Glutamatergic neuron (in vitro differentiated cells): ENCODE measurements around the gene PDE8B. TPM values are rescaled to one million over a fixed set of nuclear protein-coding genes. Genes with fewer than 3 reads are reported as not detected.

ENCODE experiments used
- DNase-seq: peaks from one replicate; pipeline ENCODE4 v3.0.0; 2022
- H3K27ac Mint-ChIP-seq: one replicate; pipeline ENCODE4 v1.8.0; 2020; ENCODE audit warnings: mild to moderate bottlenecking, mixed read lengths, inconsistent platforms; ENCODE audit not compliant: unreplicated experiment
- H3K27me3 Mint-ChIP-seq: one replicate; pipeline ENCODE4 v1.8.0; 2020; ENCODE audit warnings: mild to moderate bottlenecking, moderate library complexity, mixed read lengths, inconsistent platforms; ENCODE audit not compliant: unreplicated experiment
- H3K36me3 Mint-ChIP-seq: one replicate; pipeline ENCODE4 v1.8.0; 2020; ENCODE audit warnings: mild to moderate bottlenecking, mixed read lengths, inconsistent platforms; ENCODE audit not compliant: unreplicated experiment
- H3K4me1 Mint-ChIP-seq: one replicate; pipeline ENCODE4 v1.8.0; 2020; ENCODE audit warnings: mild to moderate bottlenecking, low read depth, mixed read lengths, inconsistent platforms; ENCODE audit not compliant: unreplicated experiment
- H3K4me3 Mint-ChIP-seq: one replicate; pipeline ENCODE4 v1.8.0; 2020; ENCODE audit warnings: mild to moderate bottlenecking, mixed read lengths, inconsistent platforms; ENCODE audit not compliant: unreplicated experiment
- H3K9me3 Mint-ChIP-seq: one replicate; pipeline ENCODE4 v1.8.0; 2020; ENCODE audit warnings: mild to moderate bottlenecking, moderate library complexity, mixed read lengths, inconsistent platforms; ENCODE audit not compliant: unreplicated experiment
- total RNA-seq: library from RNA; stranded (reverse); fragmentation: NEBNext Ultra II Directional; extraction: Animal tissue kit (Norgen Biotek cat#: 25700); gene quantifications from one replicate; pipeline ENCODE4 v1.2.1, GENCODE V29; 2021; ENCODE audit not compliant: unreplicated experiment
- TF ChIP-seq, protein P1 (sequence below): fragments of 200-600 bp; sonication (generic); IDR thresholded peaks from one replicate; pipeline ENCODE4 v1.5.0; 2021; ENCODE audit not compliant: partially characterized antibody, unreplicated experiment

The PDE8B gene
- total RNA-seq, 1 donor from 2014 or later = 1.1 TPM

DNA sequence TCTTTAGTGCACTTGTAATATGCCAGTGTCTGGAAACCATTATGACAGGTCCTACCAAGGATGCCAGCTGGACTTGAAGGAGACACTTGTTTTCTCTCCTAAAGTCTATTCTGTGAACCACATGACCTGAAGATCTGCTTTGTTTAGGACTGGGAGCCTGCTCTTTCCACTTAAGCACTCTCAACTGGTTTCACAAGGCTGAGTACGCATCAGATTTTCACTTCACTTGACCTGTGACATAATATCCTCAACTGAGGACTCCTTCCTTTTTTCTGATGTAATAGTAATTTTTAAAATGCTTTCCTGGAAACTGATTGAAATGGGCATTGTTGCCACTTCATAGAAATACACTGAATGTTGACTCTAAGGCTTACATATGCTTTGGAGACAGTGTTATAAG lies 52.2 kb downstream of the PDE8B start:
- DNase-seq = no peak
- no peaks in the 10 kb centered on the region for H3K27me3 Mint-ChIP-seq
- H3K9me3 Mint-ChIP-seq = no peaks in the 10 kb centered on the region
- TF ChIP-seq, protein P1, sequence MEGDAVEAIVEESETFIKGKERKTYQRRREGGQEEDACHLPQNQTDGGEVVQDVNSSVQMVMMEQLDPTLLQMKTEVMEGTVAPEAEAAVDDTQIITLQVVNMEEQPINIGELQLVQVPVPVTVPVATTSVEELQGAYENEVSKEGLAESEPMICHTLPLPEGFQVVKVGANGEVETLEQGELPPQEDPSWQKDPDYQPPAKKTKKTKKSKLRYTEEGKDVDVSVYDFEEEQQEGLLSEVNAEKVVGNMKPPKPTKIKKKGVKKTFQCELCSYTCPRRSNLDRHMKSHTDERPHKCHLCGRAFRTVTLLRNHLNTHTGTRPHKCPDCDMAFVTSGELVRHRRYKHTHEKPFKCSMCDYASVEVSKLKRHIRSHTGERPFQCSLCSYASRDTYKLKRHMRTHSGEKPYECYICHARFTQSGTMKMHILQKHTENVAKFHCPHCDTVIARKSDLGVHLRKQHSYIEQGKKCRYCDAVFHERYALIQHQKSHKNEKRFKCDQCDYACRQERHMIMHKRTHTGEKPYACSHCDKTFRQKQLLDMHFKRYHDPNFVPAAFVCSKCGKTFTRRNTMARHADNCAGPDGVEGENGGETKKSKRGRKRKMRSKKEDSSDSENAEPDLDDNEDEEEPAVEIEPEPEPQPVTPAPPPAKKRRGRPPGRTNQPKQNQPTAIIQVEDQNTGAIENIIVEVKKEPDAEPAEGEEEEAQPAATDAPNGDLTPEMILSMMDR = no peak
- no peak overlapping the region for H3K4me3 Mint-ChIP-seq
- peaks cover 4% of the 10 kb centered on the region for H3K4me1 Mint-ChIP-seq
- no peaks in the 10 kb centered on the region for H3K36me3 Mint-ChIP-seq
- H3K27ac Mint-ChIP-seq = no peak overlapping the region

DNA sequence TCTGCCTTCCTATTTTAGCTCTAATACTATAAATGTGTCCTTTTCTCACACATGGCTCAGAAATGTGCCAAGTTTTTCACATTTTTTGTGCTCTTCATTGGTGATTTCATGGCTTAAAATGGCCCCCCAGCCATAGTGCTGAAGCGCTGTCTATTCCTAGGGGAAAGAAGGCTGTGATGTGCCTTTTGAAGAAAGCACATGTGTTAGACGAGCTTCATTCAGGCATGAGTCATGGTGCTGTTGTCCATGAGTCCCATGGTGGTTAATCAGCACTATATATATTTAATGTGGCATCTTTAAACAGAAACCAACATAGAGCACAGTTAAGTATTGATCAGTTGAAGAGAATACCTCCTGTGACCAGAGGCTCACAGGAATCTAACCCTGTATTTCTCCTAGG lies 55.8 kb downstream of the PDE8B start:
- DNase-seq = no peak
- Mint-ChIP-seq H3K36me3 (peaks cover 11% of the 10 kb centered on the region), H3K27ac (peak overlapping the region; percentile 78)

DNA sequence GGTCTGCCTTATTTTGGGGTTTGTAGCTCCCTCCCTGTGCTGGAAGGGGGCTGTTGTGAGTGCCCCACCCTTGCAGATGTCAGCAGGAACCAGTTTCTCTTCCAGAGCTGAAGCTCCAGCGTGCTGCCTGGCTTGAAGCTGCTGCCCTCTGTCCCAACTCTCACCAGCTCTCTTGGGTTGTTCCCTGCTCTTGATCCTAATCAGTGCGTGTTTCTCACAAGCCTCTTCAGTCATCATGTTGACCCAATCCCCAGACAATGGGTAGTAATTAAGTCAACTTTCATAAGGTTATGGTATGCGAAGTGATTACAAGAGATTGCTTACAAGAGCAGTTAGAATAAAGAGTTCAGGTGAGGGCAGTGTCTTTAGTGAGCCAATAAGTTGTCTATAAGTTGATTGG lies 57.0 kb downstream of the PDE8B start:
- no peak overlapping the region for H3K27ac Mint-ChIP-seq
- H3K27me3 Mint-ChIP-seq = peaks cover 2% of the 10 kb centered on the region
- TF ChIP-seq, protein P1 = no peak
- DNase-seq = no peak
- H3K4me1 Mint-ChIP-seq = peaks cover 4% of the 10 kb centered on the region
- no peaks in the 10 kb centered on the region for H3K9me3 Mint-ChIP-seq
- H3K36me3 Mint-ChIP-seq = peaks cover 11% of the 10 kb centered on the region
- H3K4me3 Mint-ChIP-seq = no peak overlapping the region

More for the DNA sequence above, 55.8 kb downstream of the PDE8B start:
- H3K4me3 Mint-ChIP-seq = no peak overlapping the region
- peaks cover 4% of the 10 kb centered on the region for H3K4me1 Mint-ChIP-seq
- TF ChIP-seq, protein P1 = no peak
- no peaks in the 10 kb centered on the region for H3K9me3 Mint-ChIP-seq
- peaks cover 2% of the 10 kb centered on the region for H3K27me3 Mint-ChIP-seq

DNA sequence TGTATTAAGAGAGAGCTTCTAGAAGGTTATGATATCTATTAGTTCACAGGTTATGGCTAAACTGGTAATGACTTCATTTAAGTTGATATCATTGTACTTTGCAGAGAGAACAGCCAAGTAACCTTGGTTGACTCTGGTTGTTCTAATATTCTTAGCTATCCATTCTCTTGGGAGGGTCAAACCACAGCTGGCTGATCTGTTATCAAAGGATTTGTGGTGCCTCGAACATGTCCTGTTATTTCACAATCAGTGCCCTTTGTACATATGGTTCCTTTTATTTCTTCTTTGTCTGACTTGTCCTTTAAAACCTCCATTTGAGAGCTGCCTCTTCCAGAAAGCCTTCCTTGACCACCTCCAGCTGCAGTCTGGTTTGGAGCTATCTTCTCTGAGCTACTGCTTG lies 61.7 kb downstream of the PDE8B start:
- no peaks in the 10 kb centered on the region for H3K9me3 Mint-ChIP-seq
- no peak for DNase-seq
- TF ChIP-seq, protein P1 = no peak
- H3K4me3 Mint-ChIP-seq = no peak overlapping the region
- no peak overlapping the region for H3K27ac Mint-ChIP-seq
- peaks cover 4% of the 10 kb centered on the region for H3K27me3 Mint-ChIP-seq
- no peaks in the 10 kb centered on the region for H3K4me1 Mint-ChIP-seq
- peaks cover 11% of the 10 kb centered on the region for H3K36me3 Mint-ChIP-seq

DNA sequence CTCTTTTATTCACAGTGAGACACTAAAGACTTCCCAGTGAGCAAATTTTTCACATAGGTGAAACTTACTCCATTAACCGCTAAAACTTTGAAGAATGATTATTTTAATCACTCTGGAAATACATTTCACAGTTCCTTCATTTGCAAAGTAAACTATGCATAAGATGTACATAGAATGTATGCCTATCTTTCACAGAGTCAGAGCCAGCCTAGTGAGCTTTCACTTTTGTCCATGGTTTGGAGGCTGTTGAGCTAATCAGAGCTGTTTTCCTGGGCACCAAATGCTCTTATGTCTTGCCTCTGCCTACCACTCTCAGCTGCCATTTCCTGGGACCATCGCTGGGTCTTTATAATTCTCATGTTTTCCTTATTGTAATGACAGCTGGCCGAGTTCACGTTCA lies 67.3 kb downstream of the PDE8B start:
- no peak overlapping the region for H3K4me3 Mint-ChIP-seq
- no peak for DNase-seq
- H3K9me3 Mint-ChIP-seq = no peaks in the 10 kb centered on the region
- H3K4me1 Mint-ChIP-seq = no peaks in the 10 kb centered on the region
- TF ChIP-seq, protein P1 = no peak
- no peaks in the 10 kb centered on the region for H3K36me3 Mint-ChIP-seq
- H3K27me3 Mint-ChIP-seq = peaks cover 1% of the 10 kb centered on the region
- no peak overlapping the region for H3K27ac Mint-ChIP-seq
